SU-DHL-6 (cell line): ENCODE measurements around the gene CATSPER4.
"Not testable (repeated sequence)": the region's sequence is repeated elsewhere in the genome, so short reads cannot be mapped to it uniquely, and the experiment has no call there.

Experiments used
- EZH2phosphoT487 ChIP-seq: fragments of 200-600 bp; sonication (generic), shearing (Covaris generic); conservative IDR thresholded peaks from 2 replicates; pipeline ENCODE4 v1.6.1; 2018; ENCODE audit warnings: mild to moderate bottlenecking, antibody characterized with exemption, low read length, moderate library complexity, mixed read lengths
- TF ChIP-seq, protein P1 (sequence below): fragments of 200-600 bp; sonication (generic); IDR thresholded peaks from one replicate; pipeline ENCODE4 v1.5.1; 2017; ENCODE audit warnings: antibody characterized with exemption, mild to moderate bottlenecking, low read length, moderate library complexity; ENCODE audit not compliant: insufficient read depth, poor library complexity, severe bottlenecking

DNA sequence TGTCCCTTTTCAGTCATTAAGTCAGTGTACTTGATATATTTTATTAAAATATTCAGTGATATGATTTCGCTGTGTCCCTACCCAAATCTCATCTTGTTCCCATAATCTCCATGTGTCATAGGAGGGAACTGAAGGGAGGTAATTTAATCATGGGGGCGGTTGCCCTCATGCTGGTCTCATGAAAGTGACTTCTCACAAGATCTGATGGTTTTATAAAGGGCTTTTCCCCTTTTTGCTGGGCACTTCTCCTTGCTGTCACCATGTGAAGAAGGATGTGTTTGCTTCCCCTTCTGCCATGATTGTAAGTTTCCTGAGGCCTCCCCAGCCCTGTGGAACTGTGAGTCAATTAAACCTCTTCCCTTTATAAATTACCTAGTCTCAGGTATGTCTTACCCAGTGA lies 40.3 kb downstream of the CATSPER4 start:
- TF ChIP-seq, protein P1, sequence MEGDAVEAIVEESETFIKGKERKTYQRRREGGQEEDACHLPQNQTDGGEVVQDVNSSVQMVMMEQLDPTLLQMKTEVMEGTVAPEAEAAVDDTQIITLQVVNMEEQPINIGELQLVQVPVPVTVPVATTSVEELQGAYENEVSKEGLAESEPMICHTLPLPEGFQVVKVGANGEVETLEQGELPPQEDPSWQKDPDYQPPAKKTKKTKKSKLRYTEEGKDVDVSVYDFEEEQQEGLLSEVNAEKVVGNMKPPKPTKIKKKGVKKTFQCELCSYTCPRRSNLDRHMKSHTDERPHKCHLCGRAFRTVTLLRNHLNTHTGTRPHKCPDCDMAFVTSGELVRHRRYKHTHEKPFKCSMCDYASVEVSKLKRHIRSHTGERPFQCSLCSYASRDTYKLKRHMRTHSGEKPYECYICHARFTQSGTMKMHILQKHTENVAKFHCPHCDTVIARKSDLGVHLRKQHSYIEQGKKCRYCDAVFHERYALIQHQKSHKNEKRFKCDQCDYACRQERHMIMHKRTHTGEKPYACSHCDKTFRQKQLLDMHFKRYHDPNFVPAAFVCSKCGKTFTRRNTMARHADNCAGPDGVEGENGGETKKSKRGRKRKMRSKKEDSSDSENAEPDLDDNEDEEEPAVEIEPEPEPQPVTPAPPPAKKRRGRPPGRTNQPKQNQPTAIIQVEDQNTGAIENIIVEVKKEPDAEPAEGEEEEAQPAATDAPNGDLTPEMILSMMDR, result not testable (repeated sequence)
- TF ChIP-seq EZH2phosphoT487, result not testable (repeated sequence)
